Activated CD4-positive, alpha-beta T cell treated with anti-CD3 and anti-CD28 coated beads, Interleukin-2, amount 50 U/mL, for 48 hours (primary cell): Measurements from ENCODE around the gene RRM2.
A peak's percentile ranks its signal among the peaks of the same experiment; 100 is the strongest.
"Not testable (repeated sequence)": the region's sequence is repeated elsewhere in the genome, so short reads cannot be mapped to it uniquely, and the experiment has no call there.

Experiments
- DNase-seq, 2 experiments: peaks; one replicate each; pipeline ENCODE4 v3.0.0-alpha.2; 2020

RRM2 gene

DNA sequence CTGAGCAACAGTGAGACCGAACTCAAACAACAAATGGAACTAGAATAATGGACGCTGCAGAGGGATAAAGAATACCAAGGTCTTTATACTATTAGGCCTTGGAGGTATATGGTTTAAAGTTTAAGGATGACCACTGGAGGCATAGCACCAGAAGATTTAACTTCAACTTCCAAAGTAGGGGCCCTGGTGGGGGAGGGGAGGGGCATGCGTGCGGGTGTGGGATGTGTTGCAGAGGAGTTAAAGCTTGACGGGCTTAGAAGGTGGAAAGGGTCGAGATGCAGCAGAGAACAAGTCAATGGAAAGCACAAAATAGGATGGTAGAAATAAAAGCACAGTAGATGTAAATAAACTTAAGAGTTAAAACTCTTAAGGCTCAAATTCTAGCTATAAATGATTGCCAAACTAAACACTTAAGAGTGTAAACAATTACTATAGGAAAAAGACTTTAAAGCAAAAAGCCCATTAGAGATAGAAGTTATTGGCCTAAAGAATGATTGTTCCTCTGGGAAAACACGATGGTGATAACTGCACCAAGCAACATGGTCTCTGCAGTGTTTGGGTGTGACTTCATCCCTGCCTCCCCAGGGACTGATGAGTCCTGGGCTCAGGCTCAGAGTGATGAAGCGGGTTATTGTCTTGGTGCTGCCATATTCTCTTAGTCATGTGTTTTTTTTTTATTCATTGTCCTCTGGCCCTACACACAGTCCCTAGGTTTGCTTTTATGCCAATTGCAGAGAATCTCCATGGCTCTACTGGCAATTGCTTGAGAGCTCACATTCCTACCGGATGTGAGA is 13.0 kb downstream of the RRM2 start:
- no peak for DNase-seq

DNA sequence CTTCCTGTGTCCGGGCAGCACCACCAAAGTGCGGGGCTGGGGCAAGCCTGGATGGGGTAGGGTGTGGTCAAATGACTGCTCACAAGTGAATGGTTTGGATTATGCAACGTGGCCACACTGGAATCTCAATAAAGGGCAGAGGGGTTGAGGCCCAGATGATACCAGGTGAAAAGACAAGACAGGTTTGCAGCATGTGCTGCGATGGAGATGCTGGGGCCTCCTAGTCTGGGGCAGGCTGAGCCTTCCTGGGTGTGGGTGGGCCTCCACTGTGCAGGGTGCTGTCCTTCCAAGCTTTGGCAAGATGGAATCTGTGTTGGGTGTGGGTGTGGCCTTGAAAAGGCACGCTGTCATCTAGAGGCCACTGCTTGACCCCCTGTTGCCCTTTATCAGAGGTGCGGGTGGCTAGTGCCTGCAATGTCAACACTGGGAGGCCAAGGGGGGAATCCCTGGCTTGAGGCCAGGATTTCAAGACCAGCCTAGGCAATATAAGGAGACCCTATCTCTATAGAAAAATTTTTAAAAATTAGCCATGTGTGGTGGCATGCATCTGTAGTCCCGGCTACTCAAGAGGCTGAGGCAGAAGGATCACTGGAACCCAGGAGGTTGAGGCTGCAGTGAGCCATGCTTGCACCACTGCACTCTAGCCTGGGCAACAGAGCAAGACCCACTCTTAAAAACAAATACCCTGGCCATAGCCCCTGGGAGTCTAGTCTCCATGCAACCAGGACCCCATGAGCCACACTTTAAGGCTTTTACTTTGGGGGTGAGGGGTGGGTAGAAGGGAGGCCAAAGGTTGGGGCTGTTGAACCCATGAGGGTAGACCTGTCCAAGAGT is 13.8 kb downstream of the RRM2 start:
- no peak for DNase-seq

DNA sequence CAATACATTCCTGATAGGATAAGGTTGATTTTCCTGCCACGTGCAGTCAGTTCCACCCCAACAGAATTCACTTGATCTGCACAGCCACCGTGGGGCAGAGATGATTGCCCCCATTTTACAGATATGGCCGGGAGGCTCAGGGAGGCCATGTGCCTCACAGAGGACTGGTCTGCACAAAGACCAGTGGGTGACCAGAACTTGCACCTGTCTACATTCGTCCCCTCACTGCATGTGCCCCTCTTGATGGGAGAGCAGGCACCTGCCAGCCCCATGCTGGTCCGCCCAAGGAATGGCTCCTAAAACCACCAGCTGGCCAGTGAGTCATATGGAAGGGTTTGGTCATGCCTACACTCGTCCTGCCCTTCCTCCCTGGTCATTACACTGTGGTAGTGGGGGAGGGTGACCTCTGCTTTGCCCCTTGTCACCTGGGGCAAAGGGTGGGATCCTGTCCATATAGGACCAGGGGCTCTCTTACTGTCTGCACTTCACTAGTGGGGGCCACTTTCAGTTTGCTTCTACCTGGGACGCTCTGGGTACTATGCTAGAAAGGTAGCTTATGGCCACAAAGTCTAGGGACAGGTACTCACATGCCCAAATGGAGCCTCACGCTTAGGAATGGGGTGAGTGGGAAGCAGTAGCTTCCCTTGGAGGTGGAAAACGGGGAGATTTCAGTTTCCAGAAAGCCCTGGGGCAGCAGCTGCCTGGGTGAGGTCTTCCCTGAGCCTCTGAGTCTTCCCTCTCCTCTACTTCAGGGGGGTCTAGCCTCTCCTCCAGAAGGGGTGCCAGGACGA is 14.7 kb downstream of the RRM2 start:
- DNase-seq: no peak

DNA sequence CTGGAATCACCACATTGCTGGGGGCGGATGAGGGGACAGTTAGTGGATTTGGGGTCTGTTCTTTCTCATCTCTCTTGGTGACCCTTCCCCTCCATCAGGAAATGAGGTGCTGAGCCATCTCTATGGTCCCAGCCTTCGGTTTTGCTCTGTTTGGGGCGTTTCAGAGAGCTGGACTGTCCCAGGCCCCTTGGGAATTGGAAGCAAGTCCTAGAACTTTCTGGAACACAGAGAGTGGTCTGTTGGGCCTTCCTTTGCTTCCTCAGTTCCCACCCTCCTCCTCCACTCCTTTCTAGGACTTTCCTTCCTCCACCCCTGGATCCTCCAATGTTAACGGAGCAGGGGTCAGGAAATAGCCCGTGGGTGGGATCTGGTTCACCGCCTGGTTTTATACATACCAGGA is 17.0 kb downstream of the RRM2 start:
- DNase-seq: no peak

DNA sequence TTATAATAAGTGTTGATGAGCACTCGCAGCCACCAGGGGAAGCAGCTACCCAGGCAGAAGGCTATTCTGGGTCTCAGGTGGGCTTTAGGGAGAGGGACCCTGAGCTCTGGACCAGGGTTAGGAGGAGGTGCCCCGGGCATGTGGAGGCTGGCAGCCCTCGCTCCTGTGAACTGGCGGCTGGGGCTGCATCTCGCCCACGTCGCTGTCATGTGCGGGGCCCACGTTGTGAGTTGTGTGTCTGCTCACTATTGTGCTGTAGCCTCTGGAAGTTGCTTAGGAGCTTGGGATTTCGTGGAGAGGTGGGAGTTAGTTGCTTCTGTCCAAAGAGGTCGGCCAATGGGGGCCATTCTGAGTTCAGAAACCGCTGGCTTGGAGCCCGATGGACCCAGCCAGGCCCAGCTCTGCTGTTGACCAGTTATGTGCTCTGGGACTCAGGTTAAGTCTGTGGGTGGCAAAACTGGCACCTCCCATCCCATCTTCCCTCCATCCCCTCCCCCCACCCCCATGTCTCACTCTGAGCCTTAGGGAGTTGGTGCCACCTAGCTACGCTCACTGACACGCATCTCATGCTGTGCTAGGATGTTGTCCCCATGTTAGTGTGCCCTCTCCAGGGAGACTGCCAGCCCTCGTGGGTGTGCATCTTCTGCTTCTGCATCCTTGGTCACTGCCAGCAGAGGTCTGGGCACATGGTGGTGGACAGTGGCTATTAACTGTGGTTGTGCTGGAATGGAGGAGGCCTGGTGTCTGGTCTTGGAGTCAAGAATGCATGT is 18.5 kb downstream of the RRM2 start:
- DNase-seq: no peak

DNA sequence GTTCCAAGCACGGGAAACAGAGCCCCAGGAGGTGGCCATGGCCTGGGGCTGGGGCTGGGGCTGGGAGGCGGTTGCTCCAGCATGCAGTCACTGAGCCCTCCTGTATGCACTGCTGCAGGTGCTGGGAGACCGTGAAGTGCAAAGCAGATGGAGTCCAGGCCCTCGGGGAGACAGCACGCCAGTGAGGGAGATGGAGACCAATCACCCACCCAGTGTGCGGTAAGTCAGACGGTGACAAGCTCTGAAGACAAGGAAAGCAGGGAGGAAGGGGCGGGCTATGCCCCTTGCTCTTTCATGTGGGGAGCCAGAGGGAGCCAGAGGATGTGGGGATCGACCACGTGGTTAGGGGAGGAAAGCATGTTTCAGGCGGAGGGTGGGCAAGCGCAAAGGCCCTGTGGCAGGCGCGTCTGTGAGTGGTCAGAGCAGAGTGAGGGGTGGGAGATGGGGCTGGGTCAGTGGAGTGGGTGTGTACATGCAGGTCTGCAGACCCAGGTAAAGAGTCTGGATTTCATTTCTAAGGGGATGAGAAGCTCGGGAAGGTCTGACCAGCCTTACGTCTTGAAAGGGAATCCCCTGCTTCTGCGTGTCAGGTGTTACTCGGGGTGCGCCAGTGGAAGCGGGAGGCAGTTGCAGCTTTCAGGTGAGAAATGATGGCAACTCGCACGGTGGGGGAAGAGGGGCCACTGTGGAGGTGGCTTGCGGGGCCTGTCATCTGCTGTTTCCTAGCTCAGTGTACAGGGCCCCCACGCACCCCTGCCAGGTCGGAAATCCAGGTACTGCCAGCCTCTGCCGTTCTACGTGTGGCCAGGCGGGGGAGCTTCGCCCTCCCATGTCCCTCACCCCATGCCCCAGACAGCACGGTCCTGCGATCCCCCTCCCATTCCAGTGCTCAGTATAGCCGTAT is 19.4 kb downstream of the RRM2 start:
- DNase-seq: peak in 1 of 2 experiments; percentile 43

DNA sequence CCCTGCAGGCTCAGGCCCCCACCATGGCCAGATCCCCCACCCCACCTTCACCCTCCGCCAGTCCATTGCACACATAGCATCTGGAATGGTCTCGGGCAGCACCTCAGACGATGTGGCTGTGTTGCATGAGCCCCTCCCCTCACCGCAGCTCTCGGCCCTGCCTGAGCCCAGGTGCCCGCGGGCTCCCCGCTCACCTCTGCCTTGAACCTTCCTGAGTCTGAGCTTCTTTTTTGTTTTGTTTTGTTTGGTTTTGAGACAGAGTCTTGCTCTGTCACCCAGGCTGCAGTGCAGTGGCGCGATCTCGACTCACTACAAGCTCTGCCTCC is 20.1 kb downstream of the RRM2 start:
- no peak for DNase-seq

DNA sequence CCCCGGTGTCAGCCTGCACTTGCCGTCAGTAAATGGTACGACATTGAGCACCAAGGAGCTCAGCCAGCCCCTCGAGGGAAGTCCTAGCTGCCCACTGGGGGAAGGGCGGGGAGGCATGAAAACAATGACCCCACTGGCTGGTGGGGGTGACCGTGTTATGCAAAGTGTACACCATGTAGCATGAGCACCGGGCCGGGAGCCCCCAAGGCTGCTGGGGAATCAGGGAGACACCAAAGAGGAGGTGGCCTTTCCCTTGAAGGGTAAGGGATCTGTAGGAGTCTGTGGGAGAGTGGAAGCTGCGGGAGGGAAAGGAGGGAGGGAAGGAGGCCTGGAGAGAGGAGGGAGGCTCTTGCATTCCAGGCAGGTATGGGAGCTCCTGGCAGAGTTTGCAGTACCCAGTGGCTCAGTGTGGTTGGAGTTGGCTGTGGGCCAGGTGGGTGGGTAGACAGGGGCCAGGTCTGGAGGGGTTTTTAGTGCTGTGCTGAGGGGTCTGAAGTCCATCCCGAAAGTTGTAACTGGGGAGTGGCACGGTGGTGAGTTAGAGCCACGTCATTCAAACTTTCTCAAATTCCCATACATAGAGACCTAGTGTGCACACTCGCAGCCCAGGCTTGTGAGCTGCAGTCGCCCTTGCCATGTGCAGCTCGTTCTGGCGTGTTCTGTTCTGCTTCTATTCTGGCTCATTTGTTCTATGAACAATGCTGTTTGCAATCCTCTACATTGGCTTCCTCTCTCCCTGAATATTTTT is 22.4 kb downstream of the RRM2 start:
- DNase-seq: no peak

DNA sequence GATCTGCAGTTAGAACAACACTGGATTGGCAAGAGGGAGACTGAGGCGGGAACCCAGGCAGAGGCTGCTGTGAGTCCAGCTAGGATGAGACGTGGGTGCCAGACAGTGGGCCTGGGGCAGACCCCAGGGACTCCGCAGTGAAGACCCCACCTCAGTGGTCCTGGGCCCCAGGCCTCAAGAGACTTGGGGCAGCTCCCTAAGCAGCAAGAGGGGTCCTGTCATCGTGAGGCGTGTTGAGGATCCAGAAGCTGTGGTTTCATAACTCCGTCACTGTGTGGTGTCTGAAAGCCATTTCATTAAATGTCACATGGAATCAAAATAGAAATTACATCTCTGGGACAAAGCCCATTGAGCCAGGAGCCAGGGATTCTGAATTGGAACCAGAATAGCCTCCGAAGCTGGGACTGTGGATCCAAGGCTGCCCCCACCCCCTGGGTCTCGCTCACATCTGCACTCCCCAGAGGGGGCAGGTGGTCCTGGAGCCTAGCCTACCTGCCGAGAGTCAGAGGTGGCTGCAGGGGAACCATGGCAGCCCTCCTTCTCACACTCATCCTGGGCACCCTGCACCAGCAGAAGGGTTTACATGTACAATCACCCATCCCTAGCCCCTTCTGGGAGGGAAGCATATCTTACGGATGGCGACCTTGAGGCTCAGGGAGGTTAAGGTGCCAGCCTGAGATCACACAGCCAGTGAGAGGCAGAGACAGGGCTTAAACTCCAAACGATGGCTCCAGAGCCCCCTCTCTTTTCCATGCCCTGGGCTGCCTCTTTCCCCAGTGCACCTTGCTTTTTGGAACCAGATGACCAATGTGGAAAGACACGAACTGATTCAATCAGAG is 23.2 kb downstream of the RRM2 start:
- DNase-seq: no peak

DNA sequence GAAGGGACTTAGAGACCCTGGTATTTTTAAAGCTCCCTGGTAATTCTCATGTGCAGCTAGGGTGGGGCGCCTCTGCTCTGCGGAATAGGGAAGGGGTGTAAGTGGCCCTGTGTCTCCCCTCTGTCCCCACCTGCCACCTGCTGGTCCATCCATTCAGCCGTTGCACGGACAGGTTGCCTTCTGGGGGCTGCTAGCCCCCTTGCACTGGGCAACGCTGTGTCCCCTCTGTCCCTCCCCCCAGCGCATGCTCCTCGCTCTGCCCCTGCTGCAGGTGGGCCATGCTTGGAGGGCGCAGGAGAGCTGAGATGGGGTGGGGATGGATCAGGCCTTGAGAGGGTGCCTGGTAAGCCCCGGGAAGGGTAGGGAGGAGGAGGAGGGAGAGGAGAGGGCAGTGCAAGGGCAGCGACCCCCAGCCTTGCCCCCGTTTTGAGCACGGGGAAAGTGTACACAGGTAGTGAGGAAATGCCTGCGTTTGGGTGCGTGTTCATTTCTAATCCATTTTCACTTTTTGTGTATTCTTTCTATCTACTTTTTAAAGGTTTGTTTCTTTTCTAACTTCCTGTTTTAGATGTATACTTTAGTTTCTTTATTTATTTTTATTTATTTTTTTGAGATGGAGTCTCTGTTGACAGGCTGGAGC is 23.9 kb downstream of the RRM2 start:
- no peak for DNase-seq

DNA sequence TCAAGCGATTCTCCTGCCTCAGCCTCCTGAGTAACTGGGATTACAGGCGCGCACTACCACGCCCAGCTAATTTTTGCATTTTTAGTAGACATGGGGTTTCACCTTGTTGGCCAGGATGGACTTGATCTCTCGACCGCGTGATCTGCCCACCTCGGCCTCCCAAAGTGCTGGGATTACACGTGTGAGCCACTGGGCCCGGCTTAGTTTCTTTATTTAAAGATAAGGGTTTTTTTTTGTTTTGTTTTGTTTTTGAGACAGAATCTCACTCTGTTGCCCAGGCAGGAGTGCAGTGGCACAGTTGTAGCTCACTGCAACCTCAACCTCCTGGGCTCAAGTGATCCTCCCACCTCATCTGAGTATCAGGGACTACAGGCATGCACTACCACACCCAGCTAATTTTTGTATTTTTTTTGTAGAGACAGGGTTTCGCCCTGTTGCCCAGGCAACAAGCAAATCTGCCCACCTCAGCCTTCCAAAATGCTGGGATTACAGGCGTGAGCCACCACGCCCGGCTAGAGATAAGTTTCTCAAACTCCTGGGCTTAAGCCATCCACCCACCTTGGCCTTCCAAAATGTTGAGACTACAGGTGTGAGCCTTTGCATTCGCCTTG is 24.6 kb downstream of the RRM2 start:
- not testable (repeated sequence) for DNase-seq

DNA sequence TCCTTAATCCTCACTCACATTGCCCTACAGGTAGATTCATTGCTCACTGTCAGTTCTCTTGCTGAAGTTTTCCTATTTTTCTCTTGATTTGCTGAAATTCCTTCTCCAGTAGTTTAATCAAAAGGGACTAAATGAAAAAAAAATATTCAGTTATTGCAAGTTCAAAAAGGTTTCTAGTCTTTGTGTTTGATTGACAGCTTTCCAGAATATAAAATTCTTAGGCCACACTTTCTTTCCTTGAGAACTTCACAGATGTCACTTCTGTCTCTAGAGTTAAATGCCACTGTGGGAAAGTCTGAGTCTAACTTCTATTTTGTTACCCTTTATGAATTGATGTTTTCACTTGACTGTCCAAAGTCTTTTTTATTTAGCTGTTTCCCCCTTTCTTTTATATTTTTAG is 25.7 kb downstream of the RRM2 start:
- no peak for DNase-seq

DNA sequence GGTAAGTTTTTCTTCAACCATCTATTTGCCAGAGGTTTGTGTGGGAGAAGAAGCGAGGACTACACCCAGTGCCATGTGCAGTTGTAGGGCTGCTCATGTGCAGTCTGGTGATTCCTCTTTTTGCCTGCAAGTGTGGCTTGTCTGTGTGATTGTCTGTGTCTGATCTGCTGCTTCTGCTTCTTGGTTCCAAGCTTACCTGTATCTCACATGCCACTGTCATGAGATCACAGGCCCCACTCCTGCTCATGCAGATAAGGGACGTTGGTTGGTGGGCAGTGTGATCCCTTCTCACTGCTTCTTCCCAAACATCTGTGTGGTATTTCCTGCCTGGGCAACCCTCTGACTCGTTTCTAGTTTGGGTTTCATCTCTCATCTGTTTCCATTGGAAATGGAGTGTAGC is 27.1 kb downstream of the RRM2 start:
- DNase-seq: no peak

DNA sequence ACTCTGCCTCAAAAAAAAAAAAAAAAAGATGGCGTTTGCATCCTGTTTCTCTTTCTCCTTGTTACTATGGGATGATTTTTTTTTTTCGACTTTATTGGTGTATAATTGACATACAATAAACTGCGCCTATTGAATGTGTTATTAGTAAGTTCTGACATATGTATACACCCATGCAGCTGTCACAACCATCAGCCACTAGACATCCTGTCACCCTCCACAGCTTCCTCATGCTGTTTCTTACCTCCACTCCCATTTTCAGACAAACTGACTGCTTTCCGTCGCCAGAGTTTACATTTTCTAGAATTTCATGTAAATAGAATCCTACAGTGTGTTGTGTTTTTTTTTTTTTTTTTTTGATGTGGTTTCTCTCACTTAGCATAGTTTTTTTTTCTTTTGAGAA is 27.9 kb downstream of the RRM2 start:
- DNase-seq: no peak

DNA sequence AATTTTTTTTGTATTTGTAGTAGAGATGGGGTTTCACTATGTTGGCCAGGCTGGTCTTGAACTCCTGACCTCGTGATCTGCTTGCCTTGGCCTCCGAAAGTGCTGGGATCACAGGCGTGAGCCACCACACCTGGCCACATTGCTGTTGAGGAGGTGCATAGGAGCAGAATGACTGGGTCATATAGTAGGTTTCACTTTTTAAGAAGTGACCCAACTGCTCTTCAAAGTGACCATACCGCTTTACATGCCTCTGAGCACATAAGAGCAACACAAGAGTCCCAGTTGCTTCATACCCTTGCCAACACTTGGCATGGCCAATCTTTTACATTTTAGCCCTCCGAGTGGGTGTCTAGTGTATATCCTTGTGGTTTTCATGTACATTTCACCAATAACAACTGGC is 28.9 kb downstream of the RRM2 start:
- no peak for DNase-seq

DNA sequence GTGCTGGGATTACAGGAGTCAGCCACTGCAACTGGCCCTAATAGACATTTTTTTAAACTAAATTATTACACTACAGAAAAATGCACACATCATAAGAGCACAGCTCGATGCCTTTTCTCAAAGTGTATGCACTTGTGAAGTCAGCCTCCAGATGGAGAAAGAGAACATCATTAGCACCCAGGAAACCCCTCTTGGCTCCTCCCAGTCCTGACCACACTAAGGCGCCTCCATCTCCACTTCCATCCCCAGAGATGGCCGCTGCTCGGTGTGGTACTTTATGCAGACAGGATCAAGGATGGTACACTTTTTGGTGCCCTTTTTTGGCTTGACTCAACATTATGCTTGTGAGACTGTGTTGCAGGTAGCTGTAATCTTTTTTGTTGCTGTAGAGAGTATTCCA is 34.8 kb downstream of the RRM2 start:
- DNase-seq: no peak

DNA sequence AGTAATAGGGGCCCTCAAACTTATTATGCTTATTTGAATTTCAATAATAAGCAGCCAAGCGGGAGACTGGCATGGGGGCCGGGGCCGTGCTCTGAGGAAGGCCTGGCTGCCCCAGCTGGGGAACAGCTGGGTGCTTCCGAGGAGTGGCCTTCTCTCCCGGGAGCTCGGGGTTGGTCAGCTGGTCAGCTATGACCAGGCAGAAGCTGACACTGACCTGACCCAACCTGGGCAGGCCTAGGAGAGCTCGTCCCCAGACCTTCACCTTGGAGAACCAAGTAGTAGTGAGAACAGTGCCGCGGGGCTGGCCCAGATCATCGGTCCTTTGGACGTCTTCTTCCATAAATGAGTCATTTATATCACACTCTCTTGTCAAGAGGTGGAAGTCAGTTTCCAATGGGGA is 36.1 kb downstream of the RRM2 start:
- DNase-seq: no peak

DNA sequence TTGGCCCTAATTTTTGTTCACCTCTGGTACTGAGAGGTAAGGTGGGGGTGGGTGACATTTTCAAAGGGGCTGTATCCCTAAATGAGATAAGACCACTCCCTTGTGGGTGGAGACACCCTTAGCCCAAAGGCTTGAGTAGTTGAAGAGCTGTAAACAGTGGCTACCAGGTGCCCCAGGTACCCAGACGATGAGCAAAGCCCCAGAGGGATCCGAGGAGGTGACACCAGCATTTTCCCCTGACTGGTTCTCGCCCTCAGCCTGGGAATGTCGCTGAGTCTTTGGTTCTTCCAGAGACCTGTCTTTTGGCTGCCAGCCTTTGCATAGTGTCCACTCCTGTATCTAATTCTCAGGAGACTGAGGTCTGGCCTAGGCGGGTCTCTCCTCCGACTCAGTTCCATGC is 36.5 kb downstream of the RRM2 start:
- no peak for DNase-seq

DNA sequence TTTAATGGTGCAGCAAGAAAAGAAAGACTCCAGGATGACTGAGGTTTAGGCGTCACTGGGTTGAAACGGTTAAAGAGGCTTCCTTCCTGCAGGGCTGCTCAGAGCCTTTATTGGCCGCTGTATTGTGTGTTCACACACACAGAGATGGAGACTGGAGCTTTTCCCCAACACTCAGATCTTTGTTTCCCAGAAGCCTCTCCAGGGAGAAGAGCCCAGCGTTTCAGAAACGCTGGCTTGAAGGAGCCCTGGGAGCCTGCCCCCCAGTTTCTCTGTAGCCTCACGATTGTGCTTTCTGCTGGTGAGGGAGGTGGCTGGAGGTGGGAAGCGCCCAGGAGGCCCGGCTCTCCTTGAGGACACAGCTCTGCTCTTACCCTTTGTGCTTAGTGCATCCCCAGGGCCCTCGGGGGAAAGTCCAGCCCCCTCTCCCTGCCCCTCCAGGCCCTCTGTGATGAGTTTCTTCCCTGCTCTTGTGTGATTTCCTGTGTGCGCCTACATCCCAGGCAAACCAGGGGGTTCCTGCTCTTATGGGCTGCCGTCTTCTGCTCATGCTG is 37.1 kb downstream of the RRM2 start:
- no peak for DNase-seq
